Middle frontal gyrus (tissue), 1 donor: ENCODE data around the gene TSHZ2.
"Not testable (repeated sequence)": the region's sequence is repeated elsewhere in the genome, so short reads cannot be mapped to it uniquely, and the experiment has no call there.

Source experiments
- DNase-seq: peaks from one replicate; pipeline ENCODE4 v3.0.0-alpha.2; 2015; ENCODE audit warnings: low spot score; ENCODE audit errors: extremely low spot score

The TSHZ2 gene

GRCh38 chr20:53490620-53491019, 518.5 kb downstream of the TSHZ2 start:
- no peak for DNase-seq

DNA sequence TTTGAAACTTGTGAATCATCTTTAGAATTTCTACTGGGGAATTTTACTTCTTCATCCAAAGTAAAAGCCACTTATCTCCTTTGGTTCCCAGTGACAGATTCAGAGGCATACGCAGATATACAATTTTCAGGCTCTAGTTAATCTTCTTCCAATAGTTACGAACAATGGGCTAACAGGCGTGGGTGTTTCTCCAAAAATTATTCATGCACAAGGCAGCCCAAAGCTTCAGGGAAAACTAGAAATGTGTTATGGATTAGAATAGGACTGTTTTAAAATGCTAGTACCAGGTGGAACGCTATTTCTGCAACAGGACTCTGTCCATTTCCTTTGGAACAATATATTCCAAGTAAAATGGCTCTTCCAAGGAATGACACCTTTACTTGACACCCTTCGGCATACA, 519.3 kb downstream of the TSHZ2 start:
- no peak for DNase-seq

DNA sequence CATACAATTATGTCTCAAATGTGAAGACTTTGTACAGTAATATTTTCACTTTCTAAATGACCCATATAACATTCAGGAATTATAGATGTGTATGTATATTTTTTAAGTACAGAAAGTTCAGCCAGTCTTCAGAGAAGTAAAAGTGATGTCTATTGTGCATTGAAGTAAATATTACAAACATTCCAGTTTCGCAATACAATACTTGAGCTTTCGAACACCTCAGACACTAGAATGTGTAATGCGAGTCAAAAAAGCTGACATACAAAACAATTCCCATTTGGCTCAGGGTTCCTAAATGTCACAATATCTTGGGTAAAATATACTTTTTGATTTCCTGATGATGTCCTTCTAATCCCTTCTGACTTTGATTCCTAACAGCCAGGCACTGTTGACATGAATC, 520.1 kb downstream of the TSHZ2 start:
- DNase-seq, result no peak

- no peak for DNase-seq
Measured at GRCh38 chr20:53493311-53493857, 521.2 kb downstream of the TSHZ2 start.

DNA sequence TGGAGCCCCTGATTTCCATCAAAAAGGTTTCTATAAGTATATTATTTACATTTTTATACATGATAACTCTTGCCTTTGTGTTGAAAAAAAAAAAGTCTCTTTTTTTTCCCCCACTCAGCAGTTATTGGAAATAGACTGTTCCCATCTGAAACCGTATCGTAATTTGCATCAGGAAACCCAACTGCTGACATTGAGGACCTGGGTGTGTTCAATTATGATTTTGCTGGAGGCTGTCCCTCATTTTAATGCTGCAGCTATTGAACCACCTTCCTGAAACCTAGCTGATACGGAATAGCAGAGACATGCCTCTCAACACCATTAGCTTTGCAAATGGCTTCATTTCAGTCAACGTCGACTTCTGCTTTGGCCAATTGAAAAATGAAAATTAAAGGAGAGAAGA, 522.6 kb downstream of the TSHZ2 start:
- no peak for DNase-seq

DNA sequence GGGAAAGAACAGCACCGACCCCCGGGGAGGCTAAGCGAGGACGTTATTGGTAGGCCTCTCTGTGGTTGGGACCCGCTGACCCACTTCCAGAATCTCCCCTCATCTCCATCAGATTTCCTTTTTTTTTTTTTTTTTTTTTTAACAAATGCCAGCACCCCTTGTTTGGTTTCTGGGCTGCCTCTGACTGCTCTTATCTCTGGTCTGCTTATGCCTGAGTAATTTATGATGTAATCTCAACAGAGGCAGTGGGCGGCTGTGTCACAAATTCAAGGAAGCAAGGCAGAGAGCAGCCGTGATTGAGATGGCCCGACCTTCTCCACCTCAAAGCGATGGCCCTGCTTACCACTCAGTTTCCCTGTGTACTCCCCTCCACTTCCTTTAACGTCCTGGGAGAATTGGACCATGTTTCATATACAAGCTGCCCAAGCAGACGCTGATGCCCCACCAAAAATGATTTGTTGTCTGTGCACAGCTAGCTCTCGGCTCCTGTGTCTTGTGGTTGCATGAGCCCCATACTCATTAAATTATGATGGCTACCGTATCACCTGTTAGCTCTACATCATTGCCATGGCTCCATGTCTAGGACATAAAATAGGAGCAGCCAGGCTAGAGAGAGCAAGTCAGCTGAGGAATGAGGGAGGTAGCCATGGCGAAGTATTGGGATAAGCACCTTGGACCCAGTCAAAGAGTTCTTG, 523.4 kb downstream of the TSHZ2 start:
- no peak for DNase-seq

DNA sequence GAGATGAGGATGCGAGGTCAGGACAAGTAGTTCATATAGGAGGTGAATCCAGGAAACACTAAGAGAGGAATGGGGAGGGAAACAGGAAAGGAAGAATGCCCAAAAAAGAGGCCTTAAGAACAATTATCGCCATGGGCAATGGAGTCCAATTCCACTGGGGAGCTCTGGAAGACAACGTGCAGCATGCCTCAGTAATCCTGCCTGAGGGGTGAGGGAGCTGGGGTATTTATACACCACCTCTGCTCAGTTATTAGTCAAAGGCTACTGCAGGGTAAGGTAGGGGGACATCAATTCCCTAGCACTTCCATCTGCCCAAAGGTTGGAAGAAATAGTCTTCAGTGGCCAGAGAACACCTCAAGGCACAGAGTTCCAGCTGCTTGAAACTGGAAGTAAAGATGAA, 525.1 kb downstream of the TSHZ2 start:
- DNase-seq, result no peak

GRCh38 chr20:53498341-53498740, 526.2 kb downstream of the TSHZ2 start:
- no peak for DNase-seq

GRCh38 chr20:53500651-53501050, 528.5 kb downstream of the TSHZ2 start:
- DNase-seq, result no peak

GRCh38 chr20:53502820-53503219, 530.7 kb downstream of the TSHZ2 start:
- no peak for DNase-seq

GRCh38 chr20:53503517-53503919, 531.4 kb downstream of the TSHZ2 start:
- DNase-seq, result no peak

DNA sequence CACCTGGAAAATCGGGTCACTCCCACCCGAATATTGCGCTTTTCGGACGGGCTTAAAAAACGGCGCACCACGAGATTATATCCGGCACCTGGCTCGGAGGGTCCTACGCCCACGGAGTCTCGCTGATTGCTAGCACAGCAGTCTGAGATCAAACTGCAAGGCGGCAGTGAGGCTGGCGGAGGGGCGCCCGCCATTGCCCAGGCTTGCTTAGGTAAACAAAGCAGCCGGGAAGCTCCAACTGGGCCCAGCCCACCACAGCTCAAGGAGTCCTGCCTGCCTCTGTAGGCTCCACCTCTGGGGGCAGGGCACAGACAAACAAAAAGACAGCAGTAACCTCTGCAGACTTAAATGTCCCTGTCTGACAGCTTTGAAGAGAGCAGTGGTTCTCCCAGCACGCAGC, 531.9 kb downstream of the TSHZ2 start:
- DNase-seq, result not testable (repeated sequence)

DNA sequence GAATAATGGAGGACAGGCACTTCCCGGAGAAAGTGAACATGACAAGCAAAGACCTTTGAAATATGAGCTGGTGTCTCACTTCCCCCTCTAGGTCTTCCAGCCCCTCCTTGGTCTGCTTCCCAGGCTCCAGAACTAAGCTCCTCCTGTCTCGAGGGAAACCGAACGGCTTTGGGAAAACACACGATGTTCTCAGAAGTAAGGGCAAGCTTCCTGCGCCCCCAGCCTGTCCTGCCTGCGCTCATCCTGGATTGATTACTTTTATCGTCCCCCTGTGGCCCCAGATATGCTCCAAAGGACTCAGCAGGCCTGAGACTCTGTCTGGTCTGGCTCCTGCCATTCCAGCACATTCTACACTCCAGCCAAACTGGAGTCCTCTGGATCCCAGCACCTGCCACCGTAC, 538.1 kb downstream of the TSHZ2 start:
- no peak for DNase-seq

DNA sequence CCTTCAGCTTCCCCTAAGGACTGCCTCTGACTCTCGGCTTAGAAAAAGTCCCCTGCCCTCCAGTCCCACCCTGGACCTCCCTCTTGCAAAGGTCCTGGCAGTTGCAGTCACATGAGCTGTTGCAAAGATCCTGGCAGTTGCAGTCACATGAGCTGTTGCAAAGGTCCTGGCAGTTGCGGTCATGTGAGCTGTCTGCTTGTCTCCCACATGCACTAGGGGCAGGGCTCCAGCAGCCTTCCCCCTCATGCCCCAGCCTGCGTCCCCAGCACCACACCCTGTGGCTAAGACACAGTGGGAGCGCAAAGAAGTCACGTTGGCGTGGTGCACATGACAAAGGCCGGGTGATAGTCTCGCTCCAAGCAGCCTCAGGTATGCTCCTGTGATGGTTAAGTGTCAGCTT, 538.5 kb downstream of the TSHZ2 start:
- no peak for DNase-seq

DNA sequence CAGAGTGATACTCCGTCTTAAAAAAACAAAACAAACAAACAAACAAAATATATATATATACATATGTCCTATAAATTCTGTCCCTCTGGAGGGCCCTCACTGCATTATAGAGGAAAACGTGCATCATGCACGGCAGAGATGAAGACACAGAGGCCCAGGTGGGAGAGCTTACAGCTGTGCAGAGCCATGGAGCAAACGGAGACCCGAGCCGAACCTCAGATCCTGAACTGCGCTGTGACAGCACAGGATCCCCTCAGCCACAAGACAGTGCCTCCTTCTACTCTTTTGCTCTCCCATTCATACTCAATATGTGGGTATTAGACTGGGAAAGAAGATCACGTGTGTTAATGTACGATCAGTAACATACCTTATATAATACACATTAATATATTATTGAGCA, 539.9 kb downstream of the TSHZ2 start:
- DNase-seq, result no peak

- no peak for DNase-seq
Measured at GRCh38 chr20:53513168-53513488, 541.0 kb downstream of the TSHZ2 start.

GRCh38 chr20:53513489-53514298, 541.5 kb downstream of the TSHZ2 start:
- DNase-seq, result no peak

DNA sequence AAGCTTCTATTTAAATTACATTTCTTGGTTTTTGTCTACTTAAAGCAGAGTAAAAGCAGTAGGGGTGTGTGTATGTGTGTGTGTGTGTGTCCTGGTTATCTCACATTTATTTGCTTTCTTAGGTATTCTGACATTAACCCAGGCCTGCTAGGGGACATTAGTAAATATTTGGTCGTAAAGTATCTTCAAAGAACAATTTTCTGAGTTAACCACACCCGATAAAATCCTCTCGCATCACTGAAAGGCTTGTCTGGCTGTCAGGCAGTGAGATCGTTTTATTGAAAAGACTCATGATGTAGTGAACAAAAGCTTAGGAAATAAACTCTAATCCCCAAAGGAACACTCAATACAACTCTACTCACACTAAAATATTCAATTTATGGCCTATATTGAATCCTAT, 543.6 kb downstream of the TSHZ2 start:
- DNase-seq, result no peak

DNA sequence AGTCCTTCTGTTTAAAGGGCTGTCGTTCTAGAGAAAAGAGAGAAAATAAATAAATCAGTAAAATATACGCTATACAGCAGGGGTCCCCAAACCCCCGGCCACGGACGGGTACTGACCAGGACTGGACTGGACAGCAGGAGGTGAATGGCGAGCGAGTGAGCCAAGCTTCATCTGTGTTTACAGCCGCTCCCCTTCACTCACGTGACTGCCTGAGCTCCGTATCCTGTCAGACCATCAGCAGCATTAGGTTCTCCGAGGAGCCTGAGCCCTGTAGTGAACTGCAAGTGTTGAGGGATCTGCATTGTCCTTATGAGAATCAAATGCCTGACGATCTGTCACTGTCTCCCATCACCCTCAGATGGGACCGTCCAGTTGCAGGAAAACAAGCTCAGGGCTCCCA, 545.0 kb downstream of the TSHZ2 start:
- DNase-seq, result no peak

DNA sequence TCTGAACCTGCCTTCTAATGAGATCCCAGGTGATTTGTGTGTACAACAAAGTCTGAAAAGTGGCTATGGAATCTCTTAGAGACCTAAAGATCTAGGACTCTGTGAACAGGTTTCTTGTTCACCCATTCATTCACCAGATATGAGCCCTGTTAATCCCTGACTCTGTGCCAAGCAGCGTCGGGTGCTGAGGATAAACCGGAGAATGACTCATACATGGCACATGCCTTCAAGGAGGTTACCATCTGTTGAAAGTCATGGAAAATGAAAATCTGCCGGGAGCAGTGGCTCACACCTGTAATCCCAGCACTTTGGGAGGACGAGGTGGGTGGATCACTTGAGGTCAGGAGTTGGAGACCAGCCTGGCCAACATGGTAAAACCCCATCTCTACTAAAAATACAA, 549.3 kb downstream of the TSHZ2 start:
- not testable (repeated sequence) for DNase-seq

GRCh38 chr20:53522026-53522425, 549.9 kb downstream of the TSHZ2 start:
- no peak for DNase-seq

GRCh38 chr20:53522696-53523095, 550.5 kb downstream of the TSHZ2 start:
- no peak for DNase-seq

DNA sequence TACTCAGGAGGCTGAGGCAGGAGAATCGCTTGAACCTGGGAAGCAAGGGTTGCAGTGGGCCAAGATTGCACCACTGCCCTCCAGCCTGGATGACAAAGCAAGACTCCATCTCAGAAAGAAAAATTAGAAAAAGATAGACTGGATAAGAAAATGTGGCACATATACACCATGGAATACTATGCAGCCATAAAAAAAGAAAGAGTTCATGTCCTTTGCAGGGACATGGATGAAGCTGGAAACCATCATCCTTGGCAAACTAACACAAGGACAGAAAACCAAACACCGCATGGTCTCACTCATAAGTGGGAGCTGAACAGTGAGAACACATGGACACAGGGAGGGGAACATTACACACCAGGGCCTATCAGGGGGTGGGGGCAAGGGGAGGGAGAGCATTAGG, 551.5 kb downstream of the TSHZ2 start:
- not testable (repeated sequence) for DNase-seq
